HepG2 (cell line): Measurements from ENCODE around the gene NLRP11. TPM values are rescaled to one million over a fixed set of nuclear protein-coding genes. Genes with fewer than 3 reads are reported as not detected.

Experiments
- ATAC-seq: fragments of 200-7000 bp; cut with Tn5 transposase; 3 replicates; pipeline ENCODE4 v1.9.1; 2020; ENCODE audit warnings: mild to moderate bottlenecking, moderate library complexity
- BruUV-seq: library from RNA; stranded (reverse); fragments of 400-500 nt; replicated peaks from 2 replicates; lab custom pipeline; 2021; lab: Mats Ljungman, UMichigan
- CTCF ChIA-PET: fragments of 300-600 bp; formaldehyde crosslinking; extraction: SDS; loops from one replicate; lab custom pipeline; 2021; ENCODE audit warnings: low total read pairs, inconsistent platforms, low intra/inter-chr PET ratio; lab: Yijun Ruan, JAX
- POLR2A ChIA-PET: fragments of 350-600 bp; sonication (Branson Sonifier 250); formaldehyde crosslinking; loops from one replicate; lab custom pipeline; 2020; ENCODE audit warnings: antibody characterized with exemption, inconsistent platforms; lab: Yijun Ruan, JAX
- DNase-seq: peaks from one replicate; pipeline ENCODE4 v3.0.0-alpha.2; 2015; ENCODE audit warnings: low spot score
- FAIRE-seq: peaks from 3 replicates; lab custom pipeline; 2011; peaks lifted over from hg19 to GRCh38; lab: Jason Lieb, UNC
- H2AFZ ChIP-seq: one replicate; pipeline ENCODE4 v1.6.1; 2011; ENCODE audit warnings: low read length, inconsistent platforms
- H3K27ac ChIP-seq: fragments of 300-600 bp; 3 replicates; pipeline ENCODE4 v1.8.0; 2011; ENCODE audit warnings: mixed run types, mild to moderate bottlenecking, mixed read lengths, low read length, inconsistent platforms; ENCODE audit not compliant: insufficient read depth; ENCODE audit errors: extremely low read length
- H3K27me3 ChIP-seq, 2 experiments: fragments of 200-600 bp in 1 of 2; 2 replicates in 1 of 2; 3 replicates in 1 of 2; pipeline versions ENCODE4 v1.6.0 to v1.8.0; 2011; ENCODE audit warnings: low read length in 2 of 2, mild to moderate bottlenecking in 2 of 2, moderate library complexity in 2 of 2, inconsistent platforms in 1 of 2; ENCODE audit not compliant: insufficient read depth in 2 of 2, control insufficient read depth in 1 of 2
- H3K36me3 ChIP-seq, 2 experiments: fragments of 200-600 bp in 1 of 2; replicated peaks in 1 of 2; 2 replicates in 1 of 2; 3 replicates in 1 of 2; pipeline versions ENCODE4 v1.5.1 to v1.8.0; 2011; ENCODE audit warnings: low read length in 2 of 2, inconsistent platforms in 1 of 2; ENCODE audit not compliant: insufficient read depth in 2 of 2, control insufficient read depth in 1 of 2
- H3K4me1 ChIP-seq: 2 replicates; pipeline ENCODE4 v1.5.1; 2012; ENCODE audit warnings: low read length, inconsistent platforms; ENCODE audit not compliant: insufficient read depth
- H3K4me2 ChIP-seq: 2 replicates; pipeline ENCODE4 v1.6.0; 2011; ENCODE audit warnings: low read depth, low read length, inconsistent platforms
- H3K4me3 ChIP-seq, 3 experiments: fragments of 200-600 bp in 1 of 3; sonication (generic), shearing (Covaris generic) in 1 of 3; replicated peaks in 1 of 3; 2 replicates each; pipeline ENCODE4 v1.5.1; 2011 to 2016; ENCODE audit warnings: low read length in 3 of 3, inconsistent platforms in 2 of 3, low read depth in 2 of 3, mild to moderate bottlenecking in 2 of 3, control low read depth in 1 of 3, mixed read lengths in 1 of 3; ENCODE audit not compliant: insufficient read depth in 1 of 3
- H3K79me2 ChIP-seq: one replicate; pipeline ENCODE4 v1.6.1; 2011; ENCODE audit warnings: low read length, inconsistent platforms; ENCODE audit not compliant: insufficient read depth
- H3K9ac ChIP-seq: 2 replicates; pipeline ENCODE4 v1.6.0; 2011; ENCODE audit warnings: mild to moderate bottlenecking, low read depth, low read length, inconsistent platforms; ENCODE audit not compliant: insufficient read depth
- H3K9me3 ChIP-seq: 2 replicates; pipeline ENCODE4 v1.5.1; 2012; ENCODE audit warnings: mild to moderate bottlenecking, low read length
- H4K20me1 ChIP-seq: 2 replicates; pipeline ENCODE4 v1.6.0; 2011; ENCODE audit warnings: inconsistent platforms, mild to moderate bottlenecking, low read length, moderate library complexity; ENCODE audit not compliant: insufficient read depth
- AGO1 ChIP-seq: fragments of 200-400 bp; formaldehyde crosslinking; IDR thresholded peaks from 2 replicates; pipeline ENCODE4 v1.6.1; 2017; ENCODE audit warnings: mild to moderate bottlenecking, low read depth, low read length, moderate library complexity; ENCODE audit not compliant: poor library complexity, severe bottlenecking
- ATF3 ChIP-seq: sonication (generic); formaldehyde crosslinking; IDR thresholded peaks from 2 replicates; pipeline ENCODE4 v1.4.0; 2020; ENCODE audit warnings: missing genetic modification reagents
- DDIT3 ChIP-seq: sonication (generic); formaldehyde crosslinking; IDR thresholded peaks from 2 replicates; pipeline ENCODE4 v1.4.0; 2020; ENCODE audit warnings: mild to moderate bottlenecking, missing genetic modification reagents
- IRX3 ChIP-seq: sonication (generic); formaldehyde crosslinking; IDR thresholded peaks from 2 replicates; pipeline ENCODE4 v1.8.1; 2023; ENCODE audit warnings: mild to moderate bottlenecking, low read depth, missing genetic modification reagents, borderline replicate concordance
- KLF16 ChIP-seq, 2 experiments: sonication (generic) in 1 of 2; formaldehyde crosslinking in 1 of 2; IDR thresholded peaks; 2 replicates each; pipeline versions ENCODE4 v1.6.1 to v1.8.0; 2016 to 2023; ENCODE audit warnings: missing genetic modification reagents in 2 of 2, missing compliant biosample characterization in 1 of 2
- NR2F1 ChIP-seq, 2 experiments: fragments of 450-650 bp in 1 of 2; formaldehyde crosslinking in 1 of 2; IDR thresholded peaks; 2 replicates each; pipeline versions ENCODE4 v1.5.0 to v1.6.1; 2016 to 2020; ENCODE audit warnings: mild to moderate bottlenecking in 1 of 2, missing compliant biosample characterization in 1 of 2, missing genetic modification reagents in 1 of 2, moderate library complexity in 1 of 2
- SP1 ChIP-seq, 2 experiments: fragments of 450-650 bp in 1 of 2; sonication (generic) in 1 of 2; formaldehyde crosslinking in 1 of 2; IDR thresholded peaks; 2 replicates each; pipeline versions ENCODE4 v1.4.0 to v1.6.1; 2016 to 2020; ENCODE audit warnings: missing genetic modification reagents in 1 of 2
- TSC22D2 ChIP-seq: sonication (generic); formaldehyde crosslinking; IDR thresholded peaks from 2 replicates; pipeline ENCODE4 v1.5.1; 2020; ENCODE audit warnings: missing genetic modification reagents, mild to moderate bottlenecking, borderline replicate concordance
- ZNF552 ChIP-seq: sonication (generic); formaldehyde crosslinking; IDR thresholded peaks from 2 replicates; pipeline ENCODE4 v1.9.0; 2022; ENCODE audit warnings: missing genetic modification reagents, mild to moderate bottlenecking, borderline replicate concordance
- WGBS: methylation state at CpG from one replicate; pipeline ENCODE4 v1.1.6; 2017; ENCODE audit warnings: low lambda C conversion rate; 5-methylcytosine and 5-hydroxymethylcytosine counted together
- in situ Hi-C: cut with HindIII; loops from 2 replicates; pipeline ENCODE4 v1.10.0; 2017; ENCODE audit warnings: low pct_unique_long_range_greater_than_20kb; ENCODE audit not compliant: extremely low pct_ligation_motif_present
- intact Hi-C: fragments of 100-400 bp; cut with micrococcal nuclease; formaldehyde crosslinking; loops from one replicate; pipeline ENCODE4 v1.10.0; 2022; ENCODE audit not compliant: unreplicated experiment
- polyA plus RNA-seq, 8 experiments: library from polyadenylated mRNA; depleted of rRNA in 3 of 8; stranded (reverse) in 7 of 8; unstranded in 1 of 8; fragments of >200 nt; fragmentation: Illumina TruSeq in 4 of 8; extraction: Trizol in 4 of 8; gene quantifications; 2 replicates each; pipeline versions ENCODE4 v1.2.1 to v1.2.3, GENCODE V29; 2011 to 2016; ENCODE audit warnings: low read depth in 4 of 8, missing spikeins in 1 of 8, mixed read lengths in 1 of 8; ENCODE audit not compliant: insufficient read depth in 1 of 8
- total RNA-seq, 5 experiments: library from RNA; depleted of rRNA; stranded (reverse); fragments of >200 nt; fragmentation: Illumina TruSeq; extraction: Trizol; gene quantifications; 2 replicates each; pipeline ENCODE4 v1.2.3, GENCODE V29; 2016; ENCODE audit warnings: low read depth in 1 of 5
- TF ChIP-seq, protein P1 (sequence below): sonication (generic); formaldehyde crosslinking; IDR thresholded peaks from 2 replicates; pipeline ENCODE4 v1.4.0; 2020; ENCODE audit warnings: missing genetic modification reagents, borderline replicate concordance
- TF ChIP-seq, protein P2 (sequence below): sonication (generic); formaldehyde crosslinking; IDR thresholded peaks from 2 replicates; pipeline ENCODE4 v1.5.0; 2020; ENCODE audit warnings: missing genetic modification reagents
- TF ChIP-seq, protein P3 (sequence below): sonication (generic); formaldehyde crosslinking; IDR thresholded peaks from 2 replicates; pipeline ENCODE4 v1.8.0; 2022; ENCODE audit warnings: missing genetic modification reagents, mild to moderate bottlenecking, moderate library complexity, borderline replicate concordance
- TF ChIP-seq, protein P4 (sequence below): sonication (generic); formaldehyde crosslinking; IDR thresholded peaks from 2 replicates; pipeline ENCODE4 v1.8.0; 2022; ENCODE audit warnings: missing genetic modification reagents, low read depth, mild to moderate bottlenecking, borderline replicate concordance

Gene NLRP11
- total and polyA plus RNA-seq, 2 of the 13 experiments (the other 11 are each of a cell fraction or from before 2014, with no cell fraction given), result 0.02 TPM; not detected in 1

DNA sequence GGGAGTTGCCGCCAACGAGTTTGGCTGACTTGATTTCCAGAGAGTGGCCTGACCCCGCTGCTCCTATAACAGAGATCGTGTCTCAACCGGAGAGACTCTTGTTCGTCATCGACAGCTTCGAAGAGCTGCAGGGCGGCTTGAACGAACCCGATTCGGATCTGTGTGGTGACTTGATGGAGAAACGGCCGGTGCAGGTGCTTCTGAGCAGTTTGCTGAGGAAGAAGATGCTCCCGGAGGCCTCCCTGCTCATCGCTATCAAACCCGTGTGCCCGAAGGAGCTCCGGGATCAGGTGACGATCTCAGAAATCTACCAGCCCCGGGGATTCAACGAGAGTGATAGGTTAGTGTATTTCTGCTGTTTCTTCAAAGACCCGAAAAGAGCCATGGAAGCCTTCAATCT, 26.2 kb upstream of the NLRP11 start (continued):
- TF ChIP-seq IRX3 (CRISPR knock-in tag), result no peak

DNA sequence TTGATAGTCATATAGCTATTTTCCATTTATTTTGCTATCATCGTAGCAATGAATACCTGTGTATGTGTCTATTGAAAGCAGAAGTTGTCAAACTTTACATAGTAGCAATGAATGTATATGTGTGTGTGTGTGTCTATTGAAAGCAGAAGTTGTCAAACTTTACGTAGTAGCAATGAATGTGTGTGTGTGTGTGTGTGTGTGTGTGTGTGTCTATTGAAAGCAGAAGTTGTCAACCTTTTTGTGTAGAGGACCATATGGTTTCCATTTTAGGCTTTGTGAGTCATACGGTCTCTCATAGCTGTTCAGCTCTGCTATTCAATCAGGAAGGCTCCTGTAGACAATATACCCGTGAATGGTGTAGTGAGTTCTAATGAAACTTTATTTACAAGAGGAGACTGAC, 25.4 kb upstream of the NLRP11 start:
- Histone ChIP-seq H3K9ac (no peak overlapping the region), H3K36me3 (no peaks in the 10 kb centered on the region), H3K4me2 (no peak overlapping the region), H3K79me2 (no peaks in the 10 kb centered on the region), H3K27me3 (peaks cover 3 to 29% of the 10 kb centered on the region in 2 experiments; a peak in 4 of 5 replicates), H3K9me3 (no peaks in the 10 kb centered on the region), H2AFZ (no peak overlapping the region), H4K20me1 (no peaks in the 10 kb centered on the region), H3K4me1 (no peaks in the 10 kb centered on the region), H3K27ac (no peak overlapping the region), H3K4me3 (no peak overlapping the region)
- ATAC-seq (no peak), FAIRE-seq (no peak), DNase-seq (no peak)
- ChIA-PET CTCF (no interaction called here), POLR2A (no interaction called here)
- no TSS peak for BruUV-seq
- intact Hi-C loops, result no loop called here
- in situ Hi-C loops, result no loop called here
- WGBS, result 49% methylated on average over 4 of the region's 4 CpGs
- TF ChIP-seq, protein P1, sequence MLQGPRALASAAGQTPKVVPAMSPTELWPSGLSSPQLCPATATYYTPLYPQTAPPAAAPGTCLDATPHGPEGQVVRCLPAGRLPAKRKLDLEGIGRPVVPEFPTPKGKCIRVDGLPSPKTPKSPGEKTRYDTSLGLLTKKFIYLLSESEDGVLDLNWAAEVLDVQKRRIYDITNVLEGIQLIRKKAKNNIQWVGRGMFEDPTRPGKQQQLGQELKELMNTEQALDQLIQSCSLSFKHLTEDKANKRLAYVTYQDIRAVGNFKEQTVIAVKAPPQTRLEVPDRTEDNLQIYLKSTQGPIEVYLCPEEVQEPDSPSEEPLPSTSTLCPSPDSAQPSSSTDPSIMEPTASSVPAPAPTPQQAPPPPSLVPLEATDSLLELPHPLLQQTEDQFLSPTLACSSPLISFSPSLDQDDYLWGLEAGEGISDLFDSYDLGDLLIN (CRISPR knock-in tag), result no peak
- TF ChIP-seq DDIT3 (CRISPR knock-in tag) (no peak), ATF3 (CRISPR knock-in tag) (no peak), NR2F1 (CRISPR knock-in tag; IDR thresholded peaks at IDR 0.05) (no peak), TSC22D2 (CRISPR knock-in tag) (no peak), ZNF552 (CRISPR knock-in tag) (no peak), AGO1 (no peak), KLF16 (CRISPR knock-in tag; IDR thresholded peaks at IDR 0.05) (no peak), SP1 (IDR thresholded peaks at IDR 0.05) (no peak), SP1 (CRISPR knock-in tag; IDR thresholded peaks at IDR 0.05) (no peak)
- TF ChIP-seq, protein P2, sequence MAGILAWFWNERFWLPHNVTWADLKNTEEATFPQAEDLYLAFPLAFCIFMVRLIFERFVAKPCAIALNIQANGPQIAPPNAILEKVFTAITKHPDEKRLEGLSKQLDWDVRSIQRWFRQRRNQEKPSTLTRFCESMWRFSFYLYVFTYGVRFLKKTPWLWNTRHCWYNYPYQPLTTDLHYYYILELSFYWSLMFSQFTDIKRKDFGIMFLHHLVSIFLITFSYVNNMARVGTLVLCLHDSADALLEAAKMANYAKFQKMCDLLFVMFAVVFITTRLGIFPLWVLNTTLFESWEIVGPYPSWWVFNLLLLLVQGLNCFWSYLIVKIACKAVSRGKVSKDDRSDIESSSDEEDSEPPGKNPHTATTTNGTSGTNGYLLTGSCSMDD (CRISPR knock-in tag), result no peak
- TF ChIP-seq, protein P3, sequence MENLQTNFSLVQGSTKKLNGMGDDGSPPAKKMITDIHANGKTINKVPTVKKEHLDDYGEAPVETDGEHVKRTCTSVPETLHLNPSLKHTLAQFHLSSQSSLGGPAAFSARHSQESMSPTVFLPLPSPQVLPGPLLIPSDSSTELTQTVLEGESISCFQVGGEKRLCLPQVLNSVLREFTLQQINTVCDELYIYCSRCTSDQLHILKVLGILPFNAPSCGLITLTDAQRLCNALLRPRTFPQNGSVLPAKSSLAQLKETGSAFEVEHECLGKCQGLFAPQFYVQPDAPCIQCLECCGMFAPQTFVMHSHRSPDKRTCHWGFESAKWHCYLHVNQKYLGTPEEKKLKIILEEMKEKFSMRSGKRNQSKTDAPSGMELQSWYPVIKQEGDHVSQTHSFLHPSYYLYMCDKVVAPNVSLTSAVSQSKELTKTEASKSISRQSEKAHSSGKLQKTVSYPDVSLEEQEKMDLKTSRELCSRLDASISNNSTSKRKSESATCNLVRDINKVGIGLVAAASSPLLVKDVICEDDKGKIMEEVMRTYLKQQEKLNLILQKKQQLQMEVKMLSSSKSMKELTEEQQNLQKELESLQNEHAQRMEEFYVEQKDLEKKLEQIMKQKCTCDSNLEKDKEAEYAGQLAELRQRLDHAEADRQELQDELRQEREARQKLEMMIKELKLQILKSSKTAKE, result no peak
- TF ChIP-seq, protein P4, sequence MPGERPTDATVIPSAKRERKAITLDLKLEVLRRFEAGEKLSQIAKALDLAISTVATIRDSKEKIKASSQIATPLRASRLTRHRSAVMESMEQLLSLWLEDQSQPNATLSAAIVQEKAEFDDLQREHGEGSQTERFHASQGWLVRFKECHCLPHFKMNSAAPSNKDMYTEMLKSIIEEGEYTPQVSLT, result no peak
